T-helper 9 cell (primary cell): ENCODE data around the gene ASXL2.
"Not testable (repeated sequence)": the region's sequence is repeated elsewhere in the genome, so short reads cannot be mapped to it uniquely, and the experiment has no call there.

Source experiments
- DNase-seq: peaks from one replicate; pipeline ENCODE4 v3.0.0-alpha.2; 2020

The ASXL2 gene

GRCh38 chr2:25891672-25892071 is 13.4 kb upstream of the ASXL2 start:
- no peak for DNase-seq

DNA sequence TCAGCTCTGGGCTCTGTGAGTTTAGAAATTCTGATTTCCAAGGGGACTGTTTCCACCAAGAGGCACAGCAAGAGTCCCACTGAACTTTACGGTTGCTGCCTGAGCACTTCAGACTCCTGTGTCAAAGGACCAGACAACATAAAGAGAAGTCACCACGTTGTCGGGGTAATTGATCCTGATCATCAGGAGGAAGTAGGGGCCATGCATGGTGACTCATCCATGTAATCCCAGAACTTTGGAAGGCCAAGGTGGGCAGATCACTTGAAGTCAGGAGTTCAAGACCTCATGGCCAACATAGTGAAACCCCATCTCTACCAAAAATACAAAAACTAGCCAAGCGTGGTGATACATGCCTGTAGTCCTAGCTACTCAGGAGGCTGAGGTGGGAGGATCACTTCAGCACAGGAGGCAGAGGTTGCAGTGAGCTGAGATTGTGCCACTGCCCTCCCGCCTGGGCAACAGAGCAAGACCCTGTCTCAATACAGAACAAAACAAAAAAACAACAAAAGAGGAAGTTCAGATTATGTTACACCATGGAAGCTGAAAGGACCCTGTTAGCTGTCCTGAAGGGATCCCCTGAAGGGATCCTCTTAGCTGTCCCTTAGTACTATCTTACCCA is 9.4 kb upstream of the ASXL2 start:
- DNase-seq, result no peak

DNA sequence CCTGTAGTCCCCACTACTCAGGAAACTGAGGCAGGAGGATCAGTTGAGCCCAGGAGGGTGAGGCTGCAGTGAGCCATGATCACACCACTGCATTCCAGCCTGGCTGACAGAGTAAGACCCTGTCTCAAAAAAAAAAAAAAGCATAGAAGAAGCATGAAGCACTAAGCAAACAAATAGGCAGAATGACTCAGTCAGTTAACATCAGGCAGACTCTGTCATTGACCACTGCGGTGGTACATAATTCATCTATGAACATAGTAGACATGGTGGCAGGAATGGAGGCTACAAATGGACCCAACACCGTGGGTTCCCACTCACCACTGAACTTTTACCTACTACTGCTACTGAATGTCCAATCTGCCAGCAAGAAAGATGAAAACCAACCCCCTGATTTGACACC is 7.6 kb upstream of the ASXL2 start:
- no peak for DNase-seq

DNA sequence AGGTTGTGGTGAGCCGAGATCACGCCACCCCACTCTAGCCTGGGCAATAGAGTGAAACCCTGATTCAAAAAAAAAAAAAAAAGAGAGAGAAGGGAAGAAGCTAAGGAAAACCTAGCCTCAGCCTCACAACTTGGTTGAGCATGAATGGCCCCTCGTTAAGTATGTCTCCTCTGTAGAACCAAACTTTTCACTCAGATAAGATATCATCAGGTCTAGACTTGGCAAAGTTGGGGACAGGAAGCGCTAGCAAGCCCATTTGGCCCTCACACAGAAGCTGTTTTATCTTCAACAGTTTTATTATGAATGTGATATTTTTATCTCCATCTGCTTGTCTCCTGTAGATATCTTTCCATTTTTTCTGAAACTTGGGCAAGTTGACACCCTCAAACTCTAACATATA is 3.5 kb upstream of the ASXL2 start:
- no peak for DNase-seq

GRCh38 chr2:25879133-25879730 is 945 bp upstream of the ASXL2 start:
- DNase-seq, result no peak

- peak; percentile 39 for DNase-seq
Measured at GRCh38 chr2:25877431-25878360, 591 bp downstream of the ASXL2 start.

DNA sequence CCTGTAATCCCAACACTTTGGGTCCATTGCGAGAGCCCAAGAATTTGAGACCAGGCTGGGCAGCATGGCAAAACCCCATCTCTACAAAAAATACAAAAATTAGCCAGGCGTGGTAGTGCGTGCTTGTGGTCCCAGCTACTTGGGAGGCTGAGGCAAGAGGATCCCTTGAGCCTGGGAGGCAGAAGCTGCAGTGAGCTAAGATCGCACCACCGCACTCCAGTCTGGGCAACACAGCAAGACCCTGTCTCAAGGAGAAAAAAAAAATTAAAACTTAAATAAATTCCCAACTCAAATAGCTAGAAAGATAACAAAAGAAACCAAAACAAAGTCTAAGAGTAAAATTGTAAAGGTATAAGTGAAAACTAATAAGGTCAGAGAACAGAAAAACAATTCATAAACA is 6.2 kb downstream of the ASXL2 start:
- no peak for DNase-seq

DNA sequence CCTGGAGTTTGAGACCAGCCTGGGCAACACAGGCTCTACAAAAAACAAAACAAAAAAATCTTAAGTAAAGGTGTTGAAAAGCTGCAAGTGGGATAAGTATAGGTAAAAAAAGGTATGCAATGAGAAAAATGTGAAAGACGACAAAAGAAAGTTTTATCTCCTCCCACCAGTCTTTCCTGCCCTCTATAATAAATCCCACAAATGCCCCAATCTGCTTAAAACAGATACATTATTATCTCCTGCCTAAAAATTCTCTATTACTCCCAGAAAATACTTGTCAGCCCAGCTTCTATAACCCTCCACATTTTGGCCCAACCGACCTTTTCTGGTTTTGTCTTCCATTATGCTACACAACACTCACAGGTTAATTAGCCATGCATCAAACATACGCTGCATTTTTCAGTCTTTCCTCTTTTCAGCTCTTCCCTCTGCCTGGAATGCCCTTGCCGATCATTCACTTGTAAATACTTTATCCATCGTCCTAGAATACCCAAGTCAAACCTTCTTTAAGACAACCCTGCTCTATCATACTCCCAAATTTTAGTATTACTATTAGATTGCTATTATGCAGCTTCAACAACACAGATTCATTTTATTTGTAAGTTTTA is 10.8 kb downstream of the ASXL2 start:
- DNase-seq, result no peak

GRCh38 chr2:25856377-25856776 is 21.9 kb downstream of the ASXL2 start:
- no peak for DNase-seq

DNA sequence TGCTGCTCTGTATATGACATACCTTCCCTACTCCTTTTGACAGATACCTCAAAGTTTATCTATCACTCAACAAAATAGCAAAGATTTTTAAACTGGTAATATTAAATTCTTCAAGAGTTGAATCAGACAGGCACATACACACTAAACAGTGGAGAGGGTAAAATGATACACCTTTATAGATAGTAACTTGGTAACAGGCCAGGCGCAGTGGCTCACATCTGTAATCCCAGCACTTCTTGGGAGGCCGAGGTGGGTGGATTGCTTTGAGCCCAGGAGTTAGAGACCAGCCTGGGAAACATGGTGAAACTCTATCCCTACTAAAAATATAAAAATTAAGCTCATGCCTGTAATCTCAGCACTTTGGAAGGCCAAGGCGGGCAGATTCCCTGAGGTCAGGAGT is 23.2 kb downstream of the ASXL2 start:
- DNase-seq, result no peak

DNA sequence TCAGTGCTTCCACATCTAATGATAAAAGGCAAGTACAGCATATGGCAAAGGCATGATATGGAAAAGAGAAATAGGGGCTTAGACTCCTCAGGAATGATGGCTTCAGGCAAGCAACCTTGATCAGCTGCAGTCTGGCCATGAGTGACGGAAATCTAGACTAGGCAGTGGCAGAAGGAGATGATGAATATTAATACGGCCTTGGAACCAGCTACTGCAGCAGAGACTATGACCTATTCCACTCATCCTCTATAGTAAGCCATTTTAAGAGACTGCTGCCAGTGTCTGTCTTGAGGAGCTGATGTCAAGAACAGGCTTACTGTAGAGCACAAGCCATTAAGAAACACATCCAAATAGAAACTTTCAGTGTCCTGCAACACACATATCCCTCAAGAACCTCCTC is 23.7 kb downstream of the ASXL2 start:
- DNase-seq, result no peak

DNA sequence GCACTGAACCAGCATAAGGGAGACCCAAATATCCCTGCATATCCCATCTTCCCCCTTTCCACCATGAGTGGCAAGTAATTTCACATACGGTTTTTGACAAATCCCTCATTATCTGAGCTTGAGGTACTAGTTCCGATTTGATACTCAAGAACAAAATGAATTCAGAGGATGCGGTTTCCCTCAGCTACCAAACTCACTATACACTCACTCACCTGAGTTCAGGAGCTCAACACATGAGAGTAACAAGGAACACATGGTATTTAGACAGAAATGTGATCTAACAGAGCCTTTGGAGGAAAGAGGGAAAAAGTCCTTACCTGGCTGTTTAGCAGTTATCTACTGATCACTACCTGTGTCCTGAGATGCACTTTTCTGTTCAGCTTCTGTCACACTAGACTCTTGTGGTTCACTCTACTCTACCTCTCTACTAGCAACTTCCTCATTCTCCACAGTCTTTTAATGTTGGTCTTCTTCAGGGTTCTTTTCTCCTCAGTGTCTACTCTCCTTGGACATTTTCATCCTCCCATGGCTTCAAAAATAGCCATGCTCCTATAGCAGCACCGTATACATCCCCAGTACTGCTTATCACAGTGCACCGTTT is 25.1 kb downstream of the ASXL2 start:
- no peak for DNase-seq

DNA sequence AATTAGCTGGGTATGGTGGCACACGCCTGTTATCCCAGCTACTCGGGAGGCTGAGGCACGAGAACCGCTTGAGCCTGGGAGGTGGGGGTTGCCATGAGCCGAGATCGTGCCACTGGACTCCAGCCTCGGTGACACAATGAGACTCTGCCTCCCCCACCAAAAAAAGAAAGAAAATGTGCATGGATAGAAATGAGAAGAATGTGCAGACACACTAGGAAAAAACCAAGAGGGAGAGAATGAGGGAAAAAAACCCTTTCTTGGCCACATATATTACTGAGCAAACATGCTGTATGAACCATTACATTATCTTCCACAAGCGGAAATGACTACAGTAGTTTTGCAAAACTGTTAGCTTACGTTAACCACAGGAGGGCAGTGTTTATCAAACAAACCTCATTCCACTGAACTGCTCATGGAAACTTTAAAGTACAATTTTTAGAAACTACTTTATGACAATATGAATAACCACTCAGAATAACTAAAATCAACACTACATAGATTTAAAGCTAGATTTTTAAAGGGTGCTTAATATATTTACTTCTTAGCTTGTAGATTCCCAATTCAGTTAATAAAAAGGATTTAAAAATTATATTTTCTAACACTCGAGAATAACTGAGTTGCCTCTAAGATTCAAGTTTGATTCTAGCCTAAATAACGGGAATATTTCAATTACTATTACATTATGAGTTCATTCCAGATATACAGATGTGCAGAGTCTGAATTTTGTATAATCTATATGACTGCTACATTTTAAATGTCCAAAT is 26.4 kb downstream of the ASXL2 start:
- no peak for DNase-seq

DNA sequence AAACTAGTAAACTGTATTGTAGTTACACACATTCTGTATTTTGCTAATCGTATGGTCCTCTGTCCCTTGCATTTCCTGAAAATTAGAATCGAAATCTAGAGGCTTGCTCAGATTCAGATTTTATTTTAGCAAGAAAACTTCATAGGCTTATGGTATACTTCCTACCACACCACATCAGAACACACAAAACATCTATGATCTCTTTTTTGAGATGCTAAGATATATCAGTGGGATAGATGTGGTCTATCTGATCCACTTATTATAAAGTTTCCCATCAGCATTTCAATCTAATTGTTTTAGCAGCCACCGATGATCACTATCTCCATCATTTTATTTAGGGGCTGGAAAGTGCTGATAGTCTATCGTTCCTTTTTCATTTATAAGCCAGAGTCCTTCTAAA is 27.9 kb downstream of the ASXL2 start:
- DNase-seq, result not testable (repeated sequence)

- not testable (repeated sequence) for DNase-seq
Measured at GRCh38 chr2:25849350-25849749, 28.9 kb downstream of the ASXL2 start.

DNA sequence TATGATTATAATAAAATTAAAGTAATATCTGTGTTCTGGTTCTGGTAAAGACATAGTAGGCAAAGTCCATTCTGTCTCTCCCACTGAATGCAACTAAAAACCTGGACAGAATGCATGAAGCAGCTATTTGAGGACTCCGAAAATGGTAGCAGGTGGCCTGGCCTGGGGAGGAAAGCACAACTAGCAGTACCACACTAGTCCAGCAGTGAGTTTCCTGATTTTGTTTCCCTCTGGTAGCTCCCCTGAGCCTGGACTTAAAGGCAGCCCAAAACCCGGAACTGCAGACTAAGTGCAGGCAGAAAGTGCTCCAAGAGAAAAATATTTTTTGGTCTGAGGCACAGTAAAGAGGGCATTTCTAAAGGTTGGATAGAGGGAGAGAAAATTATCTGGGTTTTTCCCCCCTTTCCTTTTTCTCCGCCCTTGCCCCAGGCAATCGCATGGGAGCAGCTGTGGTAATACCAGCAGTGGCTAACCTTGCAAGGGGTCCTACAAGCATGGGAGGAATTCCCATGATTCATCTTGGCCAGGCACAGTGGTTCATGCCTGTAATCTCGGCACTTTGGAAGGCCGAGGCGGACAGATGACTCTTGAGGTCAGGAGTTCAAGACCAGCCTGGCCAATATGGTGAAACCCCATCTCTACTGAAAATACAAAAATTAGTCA is 32.3 kb downstream of the ASXL2 start:
- DNase-seq, result no peak

- no peak for DNase-seq
Measured at GRCh38 chr2:25844089-25844488, 34.2 kb downstream of the ASXL2 start.

DNA sequence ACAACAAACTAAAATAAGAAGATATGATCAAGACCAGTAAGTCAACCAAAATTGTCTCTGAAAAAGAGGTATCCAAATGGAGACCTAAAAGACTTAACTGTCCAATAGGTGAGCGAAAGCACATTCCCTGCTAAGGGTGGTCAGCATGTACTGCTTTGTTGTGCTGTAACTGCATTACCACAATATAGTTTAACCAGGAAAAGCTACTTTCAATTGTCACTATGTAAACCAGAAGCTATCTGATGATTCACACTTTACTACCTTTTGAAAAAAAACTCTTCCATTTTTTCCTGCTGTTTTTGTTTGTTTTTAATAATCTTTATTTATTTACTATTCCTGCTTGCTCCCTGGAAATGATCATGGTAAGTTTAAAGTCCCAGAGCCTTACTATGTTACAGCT is 36.1 kb downstream of the ASXL2 start:
- DNase-seq, result no peak

GRCh38 chr2:25838152-25838756 is 40.0 kb downstream of the ASXL2 start:
- no peak for DNase-seq

DNA sequence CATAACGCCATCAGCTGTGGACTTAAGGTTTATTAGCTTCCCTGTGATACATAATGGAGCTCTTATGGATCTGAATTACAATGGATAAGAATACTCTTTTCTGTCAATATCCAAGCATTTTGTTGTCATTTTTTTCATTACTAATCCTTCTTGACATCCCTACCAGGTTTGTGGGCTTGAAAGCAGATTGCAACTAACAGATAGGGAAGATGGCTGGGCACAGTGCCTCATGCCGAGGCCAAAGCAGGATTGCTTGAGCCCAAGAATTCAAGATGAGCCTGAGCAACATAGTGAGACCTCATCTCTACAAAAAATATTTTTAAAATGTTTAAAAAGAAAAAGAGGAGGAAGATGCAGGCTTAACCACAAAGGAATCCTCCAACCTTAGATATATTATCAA is 42.4 kb downstream of the ASXL2 start:
- DNase-seq, result no peak

DNA sequence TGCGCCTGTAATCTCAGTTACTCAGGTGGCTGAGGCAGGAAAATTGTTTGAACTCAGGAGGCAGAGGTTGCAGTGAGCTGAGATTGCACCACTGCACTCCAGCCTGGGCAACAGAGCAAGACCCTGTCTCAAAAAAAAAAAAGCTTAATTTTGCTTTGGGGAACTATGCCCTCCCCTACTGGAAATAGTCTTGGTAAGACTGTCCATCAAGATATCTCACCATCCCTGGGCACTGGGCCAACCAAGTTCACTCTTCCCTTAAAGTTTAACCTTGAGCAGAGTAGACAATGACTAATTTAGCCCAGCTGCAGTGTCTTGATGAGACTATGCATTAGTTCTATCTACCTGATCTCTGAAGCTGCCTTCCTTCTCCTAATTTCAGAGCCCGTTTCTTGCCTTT is 44.7 kb downstream of the ASXL2 start:
- no peak for DNase-seq
